SK-N-SH treated with all-trans-retinoic acid at 6 μM for 48 hours (cell line): ENCODE data around the gene TIMM50.

Experiments used
- ARNTL ChIP-seq: fragments of 450-650 bp; formaldehyde crosslinking; IDR thresholded peaks from 2 replicates; pipeline ENCODE4 v1.5.0; 2020; ENCODE audit warnings: low read depth, mild to moderate bottlenecking, moderate library complexity, borderline replicate concordance
- BACH2 ChIP-seq: fragments of 250-450 bp; sonication (Bioruptor Pico); IDR thresholded peaks from 2 replicates; pipeline ENCODE4 v1.9.0; 2021; ENCODE audit warnings: mild to moderate bottlenecking, borderline replicate concordance
- CSRNP3 ChIP-seq: fragments of 250-450 bp; sonication (Bioruptor Pico); IDR thresholded peaks from 2 replicates; pipeline ENCODE4 v1.5.1; 2021; ENCODE audit warnings: mild to moderate bottlenecking, moderate library complexity
- ESRRG ChIP-seq: fragments of 250-450 bp; sonication (Bioruptor Pico); IDR thresholded peaks from 2 replicates; pipeline ENCODE4 v1.6.1; 2021; ENCODE audit warnings: mild to moderate bottlenecking
- GLIS3 ChIP-seq: fragments of 250-450 bp; sonication (Bioruptor Pico); IDR thresholded peaks from 2 replicates; pipeline ENCODE4 v1.5.0; 2020; ENCODE audit warnings: mild to moderate bottlenecking, moderate library complexity
- PATZ1 ChIP-seq: fragments of 250-450 bp; sonication (Bioruptor Pico); IDR thresholded peaks from 2 replicates; pipeline ENCODE4 v1.8.0; 2020; ENCODE audit warnings: mild to moderate bottlenecking, moderate library complexity, borderline replicate concordance
- POU6F1 ChIP-seq: fragments of 250-450 bp; sonication (Bioruptor Pico); IDR thresholded peaks from 2 replicates; pipeline ENCODE4 v1.8.0; 2021; ENCODE audit warnings: low read depth, mild to moderate bottlenecking, moderate library complexity, borderline replicate concordance
- PPARA ChIP-seq: fragments of 250-450 bp; sonication (Bioruptor Pico); IDR thresholded peaks from 2 replicates; pipeline ENCODE4 v1.5.0; 2020; ENCODE audit warnings: mild to moderate bottlenecking, borderline replicate concordance
- RARB ChIP-seq: fragments of 250-450 bp; sonication (Bioruptor Pico); IDR thresholded peaks from 2 replicates; pipeline ENCODE4 v1.8.0; 2021; ENCODE audit warnings: mild to moderate bottlenecking, moderate library complexity
- TSHZ2 ChIP-seq: fragments of 250-450 bp; sonication (Bioruptor Pico); IDR thresholded peaks from 2 replicates; pipeline ENCODE4 v1.5.0; 2020; ENCODE audit warnings: mild to moderate bottlenecking, moderate library complexity
- ZC3H10 ChIP-seq: fragments of 250-450 bp; sonication (Bioruptor Pico); IDR thresholded peaks from 2 replicates; pipeline ENCODE4 v1.5.1; 2021; ENCODE audit warnings: mild to moderate bottlenecking, moderate library complexity
- ZFP3 ChIP-seq: fragments of 250-450 bp; sonication (Bioruptor Pico); IDR thresholded peaks from 2 replicates; pipeline ENCODE4 v1.5.0; 2020; ENCODE audit warnings: mild to moderate bottlenecking, moderate library complexity
- ZFP30 ChIP-seq: fragments of 450-650 bp; formaldehyde crosslinking; IDR thresholded peaks from 2 replicates; pipeline ENCODE4 v1.5.0; 2022; ENCODE audit warnings: mild to moderate bottlenecking, moderate library complexity

- TF ChIP-seq ARNTL (CRISPR knock-in tag): no peak
- no peak for TF ChIP-seq ZFP3 (CRISPR knock-in tag)
- no peak for TF ChIP-seq TSHZ2
- no peak for TF ChIP-seq POU6F1 (CRISPR knock-in tag)
- TF ChIP-seq GLIS3 (CRISPR knock-in tag): no peak
- no peak for TF ChIP-seq BACH2 (CRISPR knock-in tag)
- TF ChIP-seq RARB: no peak
- TF ChIP-seq ZFP30 (CRISPR knock-in tag): no peak
- no peak for TF ChIP-seq PPARA (CRISPR knock-in tag)
- TF ChIP-seq CSRNP3 (CRISPR knock-in tag): no peak
- no peak for TF ChIP-seq ZC3H10 (CRISPR knock-in tag)
- no peak for TF ChIP-seq ESRRG (CRISPR knock-in tag)
- no peak for TF ChIP-seq PATZ1 (CRISPR knock-in tag)
These were observed 2.5 kb downstream of the TIMM50 start for GRCh38 chr19:39483141-39483540.
